GM20431 (cell line): Measurements from ENCODE around the gene SUSD2.
"Not testable (repeated sequence)": the region's sequence is repeated elsewhere in the genome, so short reads cannot be mapped to it uniquely, and the experiment has no call there.

Experiments
- in situ Hi-C: fragments of 300-500 bp; cut with MseI, MboI; formaldehyde crosslinking; loops from one replicate; pipeline ENCODE4 v1.15.0; 2020; ENCODE audit warnings: low sequenced_read_pairs; ENCODE audit not compliant: unreplicated experiment

The SUSD2 gene

DNA sequence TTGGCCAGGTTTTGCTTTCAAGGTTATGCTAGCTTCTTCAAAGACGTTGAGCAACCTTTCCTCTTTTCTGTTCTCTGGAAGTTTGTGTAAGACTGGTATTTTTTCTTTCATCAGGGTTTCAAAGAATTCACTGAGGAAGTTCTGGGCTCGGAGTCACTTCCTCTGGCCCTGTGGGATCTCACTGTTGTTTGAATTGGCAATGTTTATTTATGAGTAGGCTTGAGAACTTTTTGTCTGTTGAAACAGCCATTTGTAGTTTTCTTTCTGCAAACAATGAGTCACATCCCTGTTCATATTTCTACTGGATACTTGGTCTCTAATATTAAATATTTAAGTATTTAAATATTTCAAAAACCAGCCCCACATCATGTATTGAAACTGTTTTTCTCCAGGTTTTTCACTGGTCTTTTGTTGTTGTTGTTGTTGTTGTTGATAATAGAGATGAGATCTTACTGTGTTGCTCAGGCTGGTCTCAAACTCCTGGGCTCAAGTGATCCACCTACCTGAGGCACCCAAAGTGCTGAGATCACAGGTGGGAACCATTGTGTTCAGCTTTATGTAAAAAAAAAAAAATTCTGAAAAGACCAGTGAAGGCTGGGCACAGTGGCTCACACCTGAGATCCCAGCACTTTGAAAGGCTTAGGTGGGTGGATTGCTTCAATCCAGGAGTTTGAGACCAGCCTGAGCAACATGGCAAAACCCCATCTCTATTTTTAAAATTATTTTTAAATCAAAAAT, 26.9 kb downstream of the SUSD2 start:
- in situ Hi-C loops, result no loop called here

DNA sequence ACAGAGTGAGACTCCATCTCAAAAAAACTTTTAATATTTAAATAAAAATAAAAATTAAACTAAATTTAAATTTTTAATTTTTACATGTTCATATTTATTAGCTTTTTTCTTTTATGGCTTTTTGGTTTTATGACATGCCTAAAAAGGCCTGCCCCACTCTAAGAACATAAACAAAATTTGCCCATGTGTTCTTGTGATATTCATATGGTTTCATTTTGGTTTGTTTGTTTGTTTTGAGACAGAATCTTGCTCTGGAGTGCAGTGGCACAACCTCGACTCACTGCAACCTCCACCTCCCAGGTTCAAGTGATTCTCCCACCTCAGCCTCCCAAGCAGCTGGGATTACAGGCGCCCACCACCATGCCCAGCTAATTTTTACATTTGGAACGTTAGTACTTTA, 27.7 kb downstream of the SUSD2 start:
- in situ Hi-C loops, result no loop called here

DNA sequence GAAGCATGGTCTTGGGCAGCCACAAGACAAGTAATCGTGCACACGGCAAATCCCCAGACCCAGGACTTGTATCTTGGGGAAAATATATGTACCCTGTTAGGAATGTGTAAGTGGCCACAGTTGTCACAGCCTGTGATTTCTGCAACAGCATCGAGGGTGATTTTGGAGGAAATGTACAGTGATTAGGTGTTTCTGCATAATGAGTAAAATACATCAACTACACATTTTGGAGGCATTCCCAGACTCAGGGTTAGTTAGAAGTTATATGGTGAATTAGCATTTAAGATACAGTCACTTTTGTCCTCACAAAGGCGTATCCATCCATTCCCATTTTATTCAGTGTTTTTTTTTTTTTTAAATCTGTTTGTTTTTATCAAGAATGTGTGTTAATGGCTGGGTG, 28.4 kb downstream of the SUSD2 start:
- in situ Hi-C loops, result no loop called here

DNA sequence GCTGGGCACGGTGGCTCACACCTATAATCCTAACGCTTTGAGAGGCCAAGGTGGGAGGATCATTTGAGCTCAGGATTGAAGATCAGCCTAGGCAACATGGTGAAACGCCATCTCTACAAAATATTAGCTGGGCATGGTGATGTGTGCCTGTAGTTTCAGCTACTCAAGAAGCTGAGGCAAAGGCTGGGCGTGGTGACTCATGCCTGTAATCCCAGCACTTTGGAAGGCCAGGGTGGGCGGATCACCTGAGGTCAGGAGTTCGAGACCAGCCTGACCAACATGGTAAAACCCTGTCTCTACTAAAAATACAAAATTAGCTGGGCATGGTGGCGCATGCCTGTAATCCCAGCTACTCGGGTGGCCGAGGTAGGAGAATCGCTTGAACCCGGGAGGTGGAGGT, 29.1 kb downstream of the SUSD2 start:
- in situ Hi-C loops, result not testable (repeated sequence)

DNA sequence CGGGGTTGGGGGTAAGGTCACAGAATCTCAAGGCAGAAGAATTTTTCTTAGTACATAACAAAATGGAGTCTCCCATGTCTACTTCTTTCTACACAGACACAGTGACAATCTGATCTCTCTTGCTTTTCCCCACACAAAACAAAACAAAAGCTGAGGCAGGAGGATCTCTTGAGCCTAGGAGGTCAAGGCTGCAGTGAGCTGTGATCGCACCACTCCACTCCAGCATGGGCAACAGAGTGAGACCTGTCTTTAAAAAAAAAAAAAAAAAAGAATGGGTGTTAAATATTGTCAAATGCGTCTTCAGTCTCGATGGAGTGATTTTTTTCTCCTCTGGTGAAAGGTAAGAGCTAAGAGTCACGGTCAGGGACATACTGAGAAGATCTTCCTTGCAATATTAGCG, 30.4 kb downstream of the SUSD2 start:
- in situ Hi-C loops, result not testable (repeated sequence)

DNA sequence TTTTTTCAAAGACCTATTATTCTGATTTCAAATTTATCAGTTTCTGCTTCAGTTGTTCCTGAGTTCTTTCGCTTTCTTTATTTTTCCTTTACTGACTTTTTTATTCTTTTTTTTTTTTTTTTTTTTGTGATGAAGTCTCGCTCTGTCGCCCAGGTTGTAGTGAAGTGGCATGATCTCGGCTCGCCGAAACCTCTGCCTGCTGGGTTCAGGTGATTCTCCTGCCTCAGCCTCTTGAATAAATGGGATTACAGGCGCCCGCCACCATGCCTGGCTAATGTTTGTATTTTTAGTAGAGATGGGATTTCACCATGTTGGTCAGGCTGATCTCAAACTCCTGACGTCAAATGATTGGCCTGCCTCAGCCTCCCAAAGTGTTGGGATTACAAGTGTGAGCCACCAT, 31.8 kb downstream of the SUSD2 start:
- in situ Hi-C loops, result not testable (repeated sequence)

DNA sequence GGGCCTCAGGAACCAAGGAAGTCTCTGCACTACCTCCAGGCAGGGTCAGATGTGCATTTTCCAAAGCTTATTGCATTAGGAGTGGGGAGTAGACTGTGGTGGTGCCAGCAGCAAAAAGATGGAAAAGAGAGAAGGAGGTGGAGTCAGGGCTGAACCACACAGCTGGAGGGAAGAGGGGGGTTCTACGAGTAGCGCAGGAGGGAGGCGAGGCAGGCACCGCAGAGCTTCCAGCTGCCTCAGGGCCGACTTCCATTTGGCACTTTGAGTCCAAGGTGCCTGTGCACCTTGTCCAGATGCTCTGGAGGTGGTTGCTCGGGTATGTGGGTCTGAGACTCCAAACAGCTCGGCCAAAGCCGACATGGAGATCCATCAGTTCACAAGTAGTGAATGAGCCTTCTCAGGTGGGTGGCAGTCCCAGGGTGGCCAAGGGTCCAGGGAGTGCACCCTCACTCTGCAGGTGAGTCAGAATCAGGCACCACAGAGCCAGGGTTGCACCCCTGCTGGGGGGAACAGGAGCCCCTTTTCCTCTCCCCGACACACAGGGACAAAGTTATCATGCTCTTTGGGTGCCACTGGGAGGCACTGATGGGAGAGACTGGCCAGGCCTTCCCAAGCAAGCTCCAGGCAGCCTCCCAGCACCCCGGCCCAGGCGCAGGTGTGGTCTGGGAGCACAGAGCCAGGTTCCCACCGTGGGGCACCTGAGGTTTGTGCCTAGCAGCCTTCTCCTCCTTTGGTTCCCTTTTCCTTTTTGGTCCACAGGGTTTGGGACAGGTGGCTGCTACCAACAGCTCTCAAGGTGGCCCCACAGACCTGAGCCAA, 33.4 kb downstream of the SUSD2 start:
- in situ Hi-C loops, result no loop called here

DNA sequence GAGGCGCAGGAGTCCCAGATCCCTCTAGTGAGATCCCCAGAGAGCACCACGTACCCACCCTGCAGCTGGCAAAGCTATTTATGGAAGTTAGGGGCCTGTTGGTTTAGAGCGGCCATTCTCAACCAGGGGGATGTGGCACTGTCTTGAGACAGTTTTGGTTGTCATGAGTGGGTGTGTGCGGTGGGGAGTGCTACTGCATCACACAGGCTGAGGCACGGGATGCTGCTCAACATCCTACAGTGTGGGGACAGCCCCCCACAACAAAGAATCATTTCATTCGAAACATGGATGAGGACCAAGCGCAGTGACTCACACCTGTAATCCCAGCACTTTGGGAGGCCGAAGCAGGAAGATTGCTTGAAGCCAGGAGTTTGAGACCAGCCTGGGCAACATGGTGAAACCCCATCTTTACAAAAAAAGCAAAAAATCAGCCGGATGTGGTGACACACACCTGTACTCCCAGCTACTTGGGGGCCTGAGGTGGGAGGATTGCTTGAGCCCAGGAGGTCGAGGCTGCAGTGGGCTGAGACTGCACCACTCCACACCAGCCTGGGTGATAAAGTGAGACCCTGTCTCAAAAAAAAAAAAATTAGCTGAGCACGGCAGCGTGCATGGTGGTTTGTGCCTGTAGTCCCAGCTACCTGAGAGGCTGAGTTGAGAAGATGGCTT, 35.4 kb downstream of the SUSD2 start:
- in situ Hi-C loops, result no loop called here

DNA sequence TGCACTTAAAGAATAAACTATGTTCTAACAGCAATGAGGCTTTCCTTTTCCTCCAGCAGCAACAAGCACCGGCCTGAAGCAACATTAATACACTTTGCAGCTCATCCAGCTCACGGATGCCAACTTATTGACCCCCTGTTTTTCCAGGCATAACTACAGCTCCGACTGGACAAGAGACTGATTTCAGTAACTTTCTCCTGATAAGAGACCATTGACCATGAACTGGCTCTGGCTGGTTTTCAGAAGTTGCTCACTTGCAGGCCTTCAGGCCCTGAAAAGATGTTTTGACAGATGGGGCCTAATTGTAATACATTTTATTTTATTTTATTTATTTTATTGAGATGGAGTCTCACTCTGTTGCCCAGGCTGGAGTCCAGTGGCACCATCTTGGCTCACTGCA, 36.1 kb downstream of the SUSD2 start:
- in situ Hi-C loops, result no loop called here

DNA sequence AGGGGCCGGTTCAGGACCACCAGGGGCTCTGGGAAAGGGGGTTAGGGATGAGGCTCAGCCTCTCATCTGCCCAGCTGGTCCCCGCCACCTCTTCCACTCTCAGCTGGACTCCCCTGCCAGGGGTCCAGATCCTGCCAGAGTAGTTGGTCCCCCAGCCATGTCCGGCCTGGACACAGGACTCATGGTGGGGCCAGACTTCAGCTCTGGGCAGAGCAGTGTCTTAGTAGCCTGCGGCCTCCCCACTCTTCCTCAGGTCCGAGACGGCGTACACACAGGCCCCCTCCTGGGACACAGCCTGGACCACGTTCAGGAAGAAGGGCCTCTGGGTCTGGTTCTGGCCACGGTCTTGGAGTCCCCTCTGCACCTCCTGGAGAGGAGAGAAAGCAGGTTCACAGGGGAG, 38.5 kb downstream of the SUSD2 start:
- in situ Hi-C loops, result no loop called here

DNA sequence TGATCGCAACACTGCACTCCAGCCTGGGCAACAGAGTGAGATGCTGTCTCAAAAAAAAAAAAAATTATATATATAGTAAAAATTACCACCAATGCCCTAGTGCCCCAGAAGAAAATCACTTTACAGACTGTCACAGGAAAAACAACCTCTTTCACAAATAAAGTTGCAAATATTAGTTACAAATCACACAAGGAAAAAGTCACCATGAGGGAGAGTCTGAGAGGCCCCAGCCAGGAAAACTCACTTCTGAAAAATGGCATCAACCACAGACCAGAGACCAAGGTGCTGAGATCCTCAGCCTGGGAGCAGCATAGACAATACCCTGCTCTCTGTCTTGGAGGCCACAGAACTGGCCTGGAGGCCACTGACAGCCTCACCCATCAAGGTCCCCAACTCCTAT, 43.2 kb downstream of the SUSD2 start:
- in situ Hi-C loops, result no loop called here

DNA sequence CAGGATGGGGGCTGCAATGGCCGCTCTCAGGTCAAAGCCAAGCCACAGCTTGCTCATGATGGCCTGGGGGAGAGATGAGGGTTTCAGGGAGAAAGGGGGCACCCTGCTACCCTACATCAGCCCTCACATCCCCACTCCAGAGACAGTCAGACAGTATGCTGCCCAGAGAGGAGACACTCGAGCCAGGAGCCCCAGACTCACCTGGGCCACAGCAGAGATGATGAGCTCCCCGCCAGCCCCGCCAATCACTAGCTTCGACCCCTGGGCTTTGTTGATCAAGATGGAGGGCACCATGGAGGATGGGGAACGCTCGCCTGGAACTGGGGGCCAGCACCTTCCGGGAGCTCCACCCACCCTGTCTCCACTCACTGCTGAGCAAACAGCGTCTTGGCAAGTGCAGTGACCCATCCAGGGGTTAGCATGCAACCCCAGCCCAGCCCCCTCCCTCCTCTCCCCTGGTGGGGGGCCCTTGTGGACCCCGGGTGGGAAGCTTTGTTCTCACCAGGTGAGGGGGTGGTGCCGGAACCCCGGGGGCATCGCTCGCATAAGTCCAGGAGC, 43.8 kb downstream of the SUSD2 start:
- in situ Hi-C loops, result no loop called here

DNA sequence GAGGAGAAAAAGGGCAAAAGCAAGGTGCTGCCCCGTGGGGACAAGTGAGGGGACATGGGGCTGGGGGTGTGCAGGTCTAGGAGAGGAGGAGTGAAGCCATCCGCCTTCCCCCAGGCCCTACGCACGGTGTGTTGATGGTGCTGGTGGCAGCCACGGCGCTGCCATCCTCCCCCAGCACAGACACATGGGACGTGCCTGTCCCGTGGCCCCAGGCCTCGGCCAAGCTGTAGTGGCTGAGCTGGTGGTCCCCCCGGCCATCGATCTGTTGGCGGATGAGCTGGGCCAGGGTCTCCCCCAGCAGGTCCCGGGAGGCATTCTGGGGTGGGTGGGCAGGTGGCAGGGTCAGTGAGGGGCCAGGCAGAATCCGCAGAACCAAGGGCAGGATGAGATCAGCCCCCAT, 44.7 kb downstream of the SUSD2 start:
- in situ Hi-C loops, result no loop called here

DNA sequence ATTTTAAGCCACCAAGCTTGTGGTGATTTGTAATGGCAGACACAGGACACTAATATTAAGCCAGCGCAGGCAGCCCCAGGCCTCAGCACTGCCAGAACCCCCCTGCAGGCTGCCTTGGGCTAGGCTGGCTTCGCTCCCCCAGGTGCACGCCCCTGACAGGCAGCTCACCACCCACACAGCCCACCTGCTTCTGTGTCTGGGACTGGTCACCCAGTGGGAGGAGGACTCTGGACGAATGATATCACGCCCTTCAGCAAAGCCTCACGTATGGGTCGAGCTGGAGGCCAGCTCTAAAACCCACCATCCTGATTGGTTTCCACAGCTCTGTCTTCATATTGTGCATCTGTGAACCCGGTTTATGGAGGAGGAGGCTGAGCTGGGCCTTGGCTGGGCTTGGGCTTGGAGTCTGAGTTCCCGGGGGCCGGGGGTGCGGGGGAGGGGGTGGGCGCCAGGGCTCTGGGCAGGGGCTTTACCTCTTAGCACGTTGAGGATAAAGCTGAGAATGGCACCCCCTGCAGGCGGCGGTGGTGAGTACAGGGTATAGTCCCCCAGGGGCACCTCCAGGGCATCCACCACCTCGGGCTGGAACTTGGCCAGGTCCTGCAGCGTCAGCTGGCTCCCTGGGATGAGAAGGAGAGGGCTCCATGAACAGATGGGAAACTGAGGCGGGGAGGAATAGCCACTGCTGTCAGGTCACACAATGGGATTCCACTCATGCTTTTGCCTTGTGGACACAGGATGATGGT, 49.8 kb downstream of the SUSD2 start:
- in situ Hi-C loops, result no loop called here

DNA sequence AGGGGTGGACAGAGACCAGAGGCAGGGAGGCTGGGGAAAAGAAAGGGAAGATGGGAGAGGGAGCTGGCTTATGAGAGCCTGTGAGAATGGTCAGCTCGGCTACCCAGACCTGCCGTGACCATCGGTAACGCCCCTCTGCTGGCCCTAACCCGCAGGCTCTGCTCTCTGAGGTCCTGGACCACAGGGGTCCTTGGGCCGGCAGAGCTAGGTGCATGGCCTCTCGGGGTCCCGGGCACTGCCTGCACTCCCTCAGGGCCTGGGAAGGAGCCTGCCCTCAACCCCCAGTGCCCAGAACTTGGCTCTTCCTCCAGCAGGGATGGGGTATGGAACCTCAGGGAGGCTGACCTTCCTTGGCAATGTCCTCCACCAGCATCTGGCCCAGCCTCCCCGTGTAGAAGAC, 50.4 kb downstream of the SUSD2 start:
- in situ Hi-C loops, result no loop called here

DNA sequence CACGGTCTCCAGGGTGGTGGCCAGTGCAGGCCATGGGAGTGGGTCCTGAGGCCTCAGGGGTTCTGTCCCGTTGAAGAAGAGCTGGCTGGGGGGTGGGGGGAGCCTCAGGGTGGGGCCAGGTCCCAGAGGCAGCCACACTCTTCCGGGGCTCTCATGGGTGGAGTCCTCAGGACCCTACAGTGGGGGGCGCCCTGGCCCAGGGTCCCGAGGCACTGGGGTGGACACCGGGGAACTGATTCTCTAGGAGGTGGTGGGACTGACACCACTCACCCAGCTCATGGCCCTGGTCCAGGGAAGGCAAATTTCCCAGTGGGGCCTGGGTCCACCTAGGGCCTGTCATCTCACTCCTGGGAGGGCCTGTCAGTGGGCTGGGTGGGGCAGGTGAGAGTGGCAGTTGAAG, 50.8 kb downstream of the SUSD2 start:
- in situ Hi-C loops, result no loop called here

DNA sequence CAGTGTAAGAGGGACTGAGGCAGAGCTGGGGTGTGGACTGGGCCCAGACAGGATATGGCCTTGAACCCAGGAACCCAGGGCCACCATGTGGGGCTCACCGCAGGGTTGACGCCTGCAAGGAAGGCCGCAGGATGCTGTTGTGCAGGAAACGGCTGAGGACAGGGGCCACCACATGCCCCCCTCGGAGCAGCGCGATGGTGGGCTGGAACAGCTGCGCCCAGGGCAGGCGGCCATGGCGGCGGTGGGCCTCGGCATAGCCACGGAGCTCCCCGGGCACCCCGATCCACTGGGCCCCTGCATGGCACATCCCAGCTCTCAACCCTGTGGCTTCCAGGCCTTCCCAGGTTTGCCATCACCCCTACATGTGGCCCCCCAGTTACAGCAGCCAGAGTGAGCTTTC, 51.4 kb downstream of the SUSD2 start:
- in situ Hi-C loops, result no loop called here

DNA sequence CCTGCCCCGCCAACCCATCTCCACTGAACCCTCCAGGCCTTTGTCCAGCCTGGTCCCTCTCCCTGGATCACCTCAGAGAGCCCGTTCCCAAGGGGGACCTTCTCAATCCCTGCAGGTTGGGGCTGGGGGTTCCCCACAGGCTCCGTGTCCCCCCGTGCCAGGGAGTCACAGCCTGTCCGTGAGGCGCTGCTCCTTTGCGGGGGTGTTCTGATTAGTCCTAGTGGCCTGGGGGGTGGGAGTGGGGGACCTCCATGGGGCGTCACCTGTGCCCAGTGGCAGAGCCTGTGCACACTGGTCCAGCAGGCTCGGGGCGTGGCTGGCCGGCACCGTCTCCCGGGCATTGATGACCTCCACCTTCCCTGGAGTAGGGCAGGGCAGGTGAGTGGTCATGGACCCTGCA, 51.9 kb downstream of the SUSD2 start:
- in situ Hi-C loops, result no loop called here

DNA sequence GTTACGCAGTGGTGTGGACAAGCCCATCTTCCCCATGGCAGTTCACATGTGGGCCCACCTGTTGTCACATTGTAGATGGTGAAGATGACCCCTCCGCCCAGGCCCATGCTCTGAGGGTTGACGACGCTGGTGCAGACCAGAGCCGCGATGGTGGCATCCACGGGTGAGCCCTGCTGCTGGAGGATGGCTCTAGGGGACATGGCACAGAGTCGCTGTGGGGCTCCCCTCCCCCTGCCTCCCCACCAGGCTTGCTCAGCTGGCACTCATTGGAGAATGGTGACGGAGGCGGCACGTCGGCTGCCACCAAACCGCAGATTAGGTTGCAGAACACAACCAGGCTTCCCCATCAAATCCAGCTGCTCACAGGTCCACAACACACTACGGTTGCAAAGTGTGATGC, 52.5 kb downstream of the SUSD2 start:
- in situ Hi-C loops, result no loop called here

DNA sequence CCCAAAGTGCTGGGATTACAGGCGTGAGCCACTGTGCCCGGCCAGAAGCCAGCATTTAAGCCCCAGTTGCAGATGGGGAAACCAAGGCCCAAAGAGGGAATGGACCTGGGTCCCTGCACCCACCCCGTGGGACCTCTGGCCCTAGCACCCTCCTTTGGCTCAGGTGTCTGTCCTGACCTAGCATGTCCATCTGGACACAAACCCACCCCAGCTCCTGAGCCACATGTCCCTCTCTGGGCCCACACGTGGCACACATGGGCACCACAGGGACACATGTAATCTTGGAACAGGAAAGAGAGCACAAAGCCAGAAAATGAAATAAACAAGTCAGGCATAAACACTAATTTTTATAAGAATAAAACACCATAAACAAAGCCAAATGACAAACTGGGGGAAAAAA, 54.0 kb downstream of the SUSD2 start:
- in situ Hi-C loops, result no loop called here
